CD4-positive, CD25-positive, alpha-beta regulatory T cell (primary cell): ENCODE measurements around the gene CATSPERD. TPM values are rescaled to one million over a fixed set of nuclear protein-coding genes. Genes with fewer than 3 reads are reported as not detected.
"Not testable (repeated sequence)": the region's sequence is repeated elsewhere in the genome, so short reads cannot be mapped to it uniquely, and the experiment has no call there.

Source experiments
- ATAC-seq, 2 donors: fragments of 150-1000 bp; cut with Tn5 transposase; one replicate each; pipeline ENCODE4 v1.10.0; 2021; ENCODE audit warnings: low read depth in 2 of 2, moderate number of reproducible peaks in 2 of 2, moderate library complexity in 1 of 2
- DNase-seq, 3 donors: peaks; one replicate each; pipeline versions ENCODE4 v3.0.0 to v3.0.0-alpha.2; 2012 to 2022; ENCODE audit warnings: mixed read lengths in 1 of 3
- H3K27ac ChIP-seq: one replicate; pipeline ENCODE4 v1.7.0; 2013; ENCODE audit warnings: mild to moderate bottlenecking, low read length; ENCODE audit not compliant: insufficient read depth, poor library complexity, severe bottlenecking
- H3K27me3 ChIP-seq: one replicate; pipeline ENCODE4 v1.7.0; 2013; ENCODE audit warnings: low read length; ENCODE audit not compliant: control insufficient read depth, insufficient read depth
- H3K36me3 ChIP-seq: one replicate; pipeline ENCODE4 v1.7.0; 2013; ENCODE audit warnings: mild to moderate bottlenecking, low read length, moderate library complexity; ENCODE audit not compliant: control insufficient read depth, insufficient read depth
- H3K4me1 ChIP-seq: 2 replicates; pipeline ENCODE4 v1.7.0; 2013; ENCODE audit warnings: mild to moderate bottlenecking, low read length; ENCODE audit not compliant: insufficient read depth, control insufficient read depth, poor library complexity, severe bottlenecking
- H3K4me3 ChIP-seq: one replicate; pipeline ENCODE4 v1.7.0; 2013; ENCODE audit warnings: low read depth, mild to moderate bottlenecking, low read length, moderate library complexity
- H3K9me3 ChIP-seq, 2 experiments: 1 replicate in 1 of 2; 2 replicates in 1 of 2; pipeline ENCODE4 v1.7.0; 2013; ENCODE audit warnings: low read length in 2 of 2, mild to moderate bottlenecking in 1 of 2, moderate library complexity in 1 of 2; ENCODE audit not compliant: control insufficient read depth in 2 of 2
- H3K27ac Mint-ChIP-seq, 3 donors: one replicate each; pipeline ENCODE4 v1.8.0; 2020 to 2022; ENCODE audit warnings: mild to moderate bottlenecking in 3 of 3, mixed read lengths in 3 of 3, moderate library complexity in 2 of 3
- H3K27me3 Mint-ChIP-seq: one replicate; pipeline ENCODE4 v1.8.0; 2022; ENCODE audit warnings: mild to moderate bottlenecking, mixed read lengths
- H3K36me3 Mint-ChIP-seq: one replicate; pipeline ENCODE4 v1.8.0; 2020; ENCODE audit warnings: mixed read lengths
- H3K4me1 Mint-ChIP-seq, 4 donors: one replicate each; pipeline ENCODE4 v1.8.0; 2020 to 2022; ENCODE audit warnings: mixed read lengths in 4 of 4, mild to moderate bottlenecking in 1 of 4
- H3K4me3 Mint-ChIP-seq, 4 donors: one replicate each; pipeline ENCODE4 v1.8.0; 2020 to 2022; ENCODE audit warnings: mild to moderate bottlenecking in 4 of 4, mixed read lengths in 4 of 4, moderate library complexity in 3 of 4
- H3K9me3 Mint-ChIP-seq, 7 donors: one replicate each; pipeline ENCODE4 v1.8.0; 2020 to 2022; ENCODE audit warnings: mixed read lengths in 7 of 7, mild to moderate bottlenecking in 3 of 7, moderate library complexity in 2 of 7
- polyA plus RNA-seq, 4 donors: library from polyadenylated mRNA; unstranded; fragments of 300-500 nt; fragmentation: Illumina TruSeq; gene quantifications; one replicate each; pipeline ENCODE4 v1.2.3, GENCODE V29; 2021
- total RNA-seq: library from RNA; stranded (reverse); gene quantifications from one replicate; pipeline ENCODE4 v1.2.3, GENCODE V29; 2022

Gene CATSPERD
- total and polyA plus RNA-seq, 5 donors from 2014 or later = 0.17 TPM; not detected in 4

GRCh38 chr19:5767949-5768348 lies 47.5 kb downstream of the CATSPERD start:
- Mint-ChIP-seq H3K36me3 (no peaks in the 10 kb centered on the region), H3K27me3 (no peaks in the 10 kb centered on the region), H3K4me3 (no peak overlapping the region), H3K9me3 (no peaks in the 10 kb centered on the region), H3K4me1 (peaks cover 0 to 4% (median under 1%) of the 10 kb centered on the region in 4 donors), H3K27ac (no peak overlapping the region)
- DNase-seq (no peak), ATAC-seq (no peak)
- Histone ChIP-seq H3K27me3 (no peaks in the 10 kb centered on the region), H3K4me3 (no peak overlapping the region), H3K36me3 (no peaks in the 10 kb centered on the region), H3K4me1 (no peaks in the 10 kb centered on the region), H3K9me3 (no peaks in the 10 kb centered on the region), H3K27ac (no peak overlapping the region)

- no peak for ATAC-seq
- H3K27me3 ChIP-seq = no peaks in the 10 kb centered on the region
- Mint-ChIP-seq H3K4me3 (no peak overlapping the region), H3K4me1 (peaks cover 0 to 4% (median 0%) of the 10 kb centered on the region in 4 donors), H3K9me3 (no peaks in the 10 kb centered on the region), H3K27ac (no peak overlapping the region), H3K27me3 (peaks cover 7% of the 10 kb centered on the region), H3K36me3 (no peaks in the 10 kb centered on the region)
- H3K36me3 ChIP-seq = no peaks in the 10 kb centered on the region
- H3K9me3 ChIP-seq = no peaks in the 10 kb centered on the region
- H3K27ac ChIP-seq = no peak overlapping the region
- no peaks in the 10 kb centered on the region for H3K4me1 ChIP-seq
- DNase-seq = no peak
- no peak overlapping the region for H3K4me3 ChIP-seq
Observed at GRCh38 chr19:5772416-5772815, 52.0 kb downstream of the CATSPERD start.

DNA sequence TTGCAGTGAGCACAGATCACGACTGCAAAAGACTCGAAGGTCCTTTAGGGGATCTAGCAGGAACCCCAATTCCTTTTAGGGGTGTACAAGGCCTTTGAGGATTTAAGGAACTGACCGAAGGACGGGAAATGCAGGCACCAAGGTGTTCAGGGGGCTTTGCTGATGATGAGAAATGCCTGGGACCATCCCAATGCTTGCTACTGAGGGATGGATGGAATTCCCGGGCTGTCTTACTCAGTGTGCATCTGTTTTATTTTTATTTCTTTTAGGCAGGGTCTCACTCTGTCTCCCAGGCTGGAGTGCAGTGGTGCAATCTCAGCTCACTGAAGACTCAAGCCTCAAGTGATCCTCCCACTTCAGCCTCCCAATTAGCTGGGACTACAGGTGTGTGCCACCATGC lies 52.8 kb downstream of the CATSPERD start:
- DNase-seq = no peak
- peaks cover 7% of the 10 kb centered on the region for H3K27me3 Mint-ChIP-seq
- H3K9me3 ChIP-seq = no peaks in the 10 kb centered on the region
- H3K4me3 ChIP-seq = no peak overlapping the region
- H3K4me3 Mint-ChIP-seq = no peak overlapping the region
- no peak for ATAC-seq
- no peaks in the 10 kb centered on the region for H3K27me3 ChIP-seq
- no peak overlapping the region for H3K27ac ChIP-seq
- no peaks in the 10 kb centered on the region for H3K36me3 ChIP-seq
- H3K9me3 Mint-ChIP-seq = no peaks in the 10 kb centered on the region
- H3K4me1 Mint-ChIP-seq = peaks cover 0 to 4% (median 0%) of the 10 kb centered on the region in 4 donors
- H3K27ac Mint-ChIP-seq = no peak overlapping the region
- H3K36me3 Mint-ChIP-seq = no peaks in the 10 kb centered on the region
- H3K4me1 ChIP-seq = no peaks in the 10 kb centered on the region

DNA sequence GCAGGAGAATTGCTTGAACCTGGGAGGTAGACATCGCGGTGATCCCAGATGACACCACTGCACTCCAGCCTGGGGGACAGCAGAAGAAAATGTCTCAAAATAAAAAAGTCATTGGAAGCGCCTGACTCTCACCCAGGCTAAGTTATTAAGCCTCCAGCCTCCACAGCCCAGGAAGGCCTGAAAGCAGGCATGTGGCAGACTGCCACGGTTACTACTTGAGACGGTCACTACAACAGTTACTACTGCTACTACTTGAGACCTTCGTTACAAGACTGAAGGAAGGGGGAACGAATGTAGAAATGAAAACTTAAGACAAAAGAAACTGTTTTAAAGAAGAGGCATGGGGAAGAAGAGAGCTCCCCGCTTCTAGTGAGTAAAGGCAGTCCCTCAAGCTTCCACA lies 54.5 kb downstream of the CATSPERD start:
- Mint-ChIP-seq H3K4me3 (no peak overlapping the region), H3K4me1 (no peaks in the 10 kb centered on the region), H3K27me3 (peaks cover 7% of the 10 kb centered on the region), H3K36me3 (no peaks in the 10 kb centered on the region), H3K9me3 (no peaks in the 10 kb centered on the region), H3K27ac (no peak overlapping the region)
- no peaks in the 10 kb centered on the region for H3K27me3 ChIP-seq
- H3K9me3 ChIP-seq = no peaks in the 10 kb centered on the region
- no peak overlapping the region for H3K27ac ChIP-seq
- H3K4me1 ChIP-seq = no peaks in the 10 kb centered on the region
- H3K36me3 ChIP-seq = no peaks in the 10 kb centered on the region
- DNase-seq (no peak), ATAC-seq (no peak)
- H3K4me3 ChIP-seq = no peak overlapping the region

GRCh38 chr19:5775668-5776309 lies 55.4 kb downstream of the CATSPERD start:
- H3K27ac Mint-ChIP-seq = no peak overlapping the region
- no peak overlapping the region for H3K4me3 ChIP-seq
- no peaks in the 10 kb centered on the region for H3K27me3 ChIP-seq
- no peaks in the 10 kb centered on the region for H3K36me3 ChIP-seq
- ATAC-seq = no peak
- H3K4me3 Mint-ChIP-seq = no peak overlapping the region
- no peak overlapping the region for H3K27ac ChIP-seq
- no peaks in the 10 kb centered on the region for H3K9me3 Mint-ChIP-seq
- no peaks in the 10 kb centered on the region for H3K4me1 ChIP-seq
- H3K9me3 ChIP-seq = no peaks in the 10 kb centered on the region
- no peaks in the 10 kb centered on the region for H3K4me1 Mint-ChIP-seq
- peaks cover 7% of the 10 kb centered on the region for H3K27me3 Mint-ChIP-seq
- DNase-seq = no peak
- no peaks in the 10 kb centered on the region for H3K36me3 Mint-ChIP-seq

GRCh38 chr19:5778402-5778801 lies 58.0 kb downstream of the CATSPERD start:
- no peaks in the 10 kb centered on the region for H3K36me3 Mint-ChIP-seq
- no peaks in the 10 kb centered on the region for H3K9me3 Mint-ChIP-seq
- H3K4me1 Mint-ChIP-seq = no peaks in the 10 kb centered on the region
- Histone ChIP-seq H3K36me3 (no peaks in the 10 kb centered on the region), H3K4me1 (no peaks in the 10 kb centered on the region), H3K27ac (no peak overlapping the region), H3K9me3 (no peaks in the 10 kb centered on the region), H3K27me3 (no peaks in the 10 kb centered on the region), H3K4me3 (no peak overlapping the region)
- no peak for ATAC-seq
- peaks cover 7% of the 10 kb centered on the region for H3K27me3 Mint-ChIP-seq
- H3K27ac Mint-ChIP-seq = no peak overlapping the region
- DNase-seq = no peak
- no peak overlapping the region for H3K4me3 Mint-ChIP-seq

DNA sequence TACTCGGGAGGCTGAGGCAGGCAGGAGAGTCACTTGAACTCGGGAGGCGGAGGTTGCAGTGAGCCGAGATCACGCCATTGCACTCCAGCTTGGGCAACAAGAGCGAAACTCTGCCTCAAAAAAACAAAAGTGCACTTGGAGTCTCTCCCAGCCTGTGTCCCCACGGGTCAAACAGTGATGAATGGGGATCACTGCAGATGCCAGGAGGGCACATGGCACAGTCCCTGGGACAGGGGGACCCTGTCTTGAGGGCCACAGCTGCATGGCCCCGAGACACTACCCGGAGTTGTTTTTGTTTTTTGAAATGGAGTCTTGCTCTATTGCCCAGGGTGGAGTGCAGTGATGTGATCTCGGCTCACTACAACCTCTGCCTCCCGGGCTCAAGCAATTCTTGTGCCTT lies 60.5 kb downstream of the CATSPERD start:
- H3K4me1 ChIP-seq, H3K9me3 Mint-ChIP-seq, H3K9me3 ChIP-seq, H3K4me3 Mint-ChIP-seq, H3K36me3 Mint-ChIP-seq, H3K36me3 ChIP-seq, DNase-seq, H3K4me3 ChIP-seq, ATAC-seq, H3K27me3 ChIP-seq, H3K27ac ChIP-seq, H3K27ac Mint-ChIP-seq, H3K4me1 Mint-ChIP-seq, H3K27me3 Mint-ChIP-seq: not testable (repeated sequence)

- H3K9me3 Mint-ChIP-seq = no peaks in the 10 kb centered on the region
- no peak overlapping the region for H3K27ac ChIP-seq
- ATAC-seq (no peak), DNase-seq (no peak)
- H3K27ac Mint-ChIP-seq = no peak overlapping the region
- H3K4me1 ChIP-seq = no peaks in the 10 kb centered on the region
- H3K4me1 Mint-ChIP-seq = peaks cover 0 to 2% (median 0%) of the 10 kb centered on the region in 4 donors
- no peaks in the 10 kb centered on the region for H3K27me3 ChIP-seq
- H3K27me3 Mint-ChIP-seq = no peaks in the 10 kb centered on the region
- H3K9me3 ChIP-seq = no peaks in the 10 kb centered on the region
- no peak overlapping the region for H3K4me3 Mint-ChIP-seq
- H3K36me3 Mint-ChIP-seq = peaks cover 5% of the 10 kb centered on the region
- peaks cover 22% of the 10 kb centered on the region for H3K36me3 ChIP-seq
- H3K4me3 ChIP-seq = no peak overlapping the region
Observed at GRCh38 chr19:5782322-5782721, 61.9 kb downstream of the CATSPERD start.
